SK-N-MC (cell line): Measurements from ENCODE around the gene ESR2.

ENCODE experiments used
- EZH2 ChIP-seq: fragments of 200-600 bp; sonication (generic); IDR thresholded peaks from one replicate; pipeline ENCODE4 v1.6.1; 2017; ENCODE audit warnings: antibody characterized with exemption
- POLR2AphosphoS5 ChIP-seq: IDR thresholded peaks from 2 replicates; pipeline ENCODE4 v1.6.1; 2012; ENCODE audit warnings: mild to moderate bottlenecking, low read depth, low read length, borderline replicate concordance

GRCh38 chr14:64296561-64296960 is 2.4 kb upstream of the ESR2 start:
- TF ChIP-seq EZH2 (no peak), POLR2AphosphoS5 (no peak)
